HG03108 (cell line): ENCODE measurements around the gene ADORA2A.

Experiments
- ATAC-seq: cut with Tn5 transposase; IDR thresholded peaks from one replicate; pipeline ENCODE4 v1.9.1; 2021; ENCODE audit warnings: moderate library complexity; ENCODE audit not compliant: unreplicated experiment

The ADORA2A gene

DNA sequence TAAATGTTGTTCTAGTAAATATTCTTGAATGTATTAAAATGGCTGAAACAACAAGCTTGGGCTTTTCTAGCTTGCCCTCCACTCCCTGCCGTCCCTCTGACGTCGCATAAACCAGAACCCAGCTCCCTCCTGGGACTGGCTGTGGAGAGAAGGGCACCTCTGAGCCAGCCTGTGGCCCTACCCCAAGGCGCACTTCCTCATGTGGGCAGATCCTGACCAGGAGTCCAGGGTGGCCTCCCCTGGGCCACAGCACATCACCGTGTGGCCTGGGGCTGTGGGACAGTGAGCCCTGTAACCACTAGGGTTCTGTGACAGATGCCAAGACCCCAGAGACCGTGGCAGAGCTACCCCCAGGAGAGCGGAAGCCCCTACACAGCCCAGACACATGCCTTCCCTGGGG lies 10.2 kb upstream of the ADORA2A start:
- ATAC-seq: no peak

DNA sequence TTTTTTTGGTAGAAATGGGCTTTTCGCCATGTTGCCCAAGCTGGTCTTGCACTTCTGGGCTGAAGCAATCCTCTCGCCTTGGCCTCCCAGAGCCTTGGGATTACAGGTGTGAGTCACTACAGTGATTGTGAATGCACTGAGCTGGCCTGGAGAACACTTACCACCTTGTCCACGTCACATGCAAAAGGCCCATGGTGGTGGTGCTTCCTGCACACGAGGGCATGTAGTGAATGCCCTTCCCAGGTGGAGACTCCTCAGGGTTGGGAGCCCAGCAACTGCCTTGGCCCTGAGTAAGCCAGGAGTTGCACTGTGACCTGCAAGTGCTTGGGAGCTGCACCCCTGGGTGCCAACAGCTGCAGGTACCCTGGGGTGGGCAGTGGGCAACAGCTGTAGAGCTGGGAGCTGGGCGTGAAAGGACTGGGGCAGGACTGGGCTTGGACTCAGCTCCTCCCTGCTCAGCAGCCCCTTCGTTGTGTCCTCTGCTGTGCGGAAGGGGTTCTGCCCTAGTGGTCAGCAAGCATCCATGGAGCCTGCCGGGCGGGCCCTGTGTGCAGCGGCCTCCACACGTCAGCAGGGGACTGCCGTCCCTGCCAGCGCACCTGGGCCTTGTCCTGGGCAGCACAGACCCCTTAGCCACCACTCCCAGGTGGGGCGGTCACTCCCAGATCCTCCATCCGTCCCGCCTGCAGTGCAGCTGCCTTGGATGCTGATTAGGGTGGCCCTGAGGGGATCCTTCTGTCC lies 9.3 kb upstream of the ADORA2A start:
- no peak for ATAC-seq

- no peak for ATAC-seq
Measured at GRCh38 chr22:24418786-24419474, 8.5 kb upstream of the ADORA2A start.

- no peak for ATAC-seq
Measured at GRCh38 chr22:24419475-24419850, 7.9 kb upstream of the ADORA2A start.

- ATAC-seq: no peak
Measured at GRCh38 chr22:24420072-24420976, 7.1 kb upstream of the ADORA2A start.

DNA sequence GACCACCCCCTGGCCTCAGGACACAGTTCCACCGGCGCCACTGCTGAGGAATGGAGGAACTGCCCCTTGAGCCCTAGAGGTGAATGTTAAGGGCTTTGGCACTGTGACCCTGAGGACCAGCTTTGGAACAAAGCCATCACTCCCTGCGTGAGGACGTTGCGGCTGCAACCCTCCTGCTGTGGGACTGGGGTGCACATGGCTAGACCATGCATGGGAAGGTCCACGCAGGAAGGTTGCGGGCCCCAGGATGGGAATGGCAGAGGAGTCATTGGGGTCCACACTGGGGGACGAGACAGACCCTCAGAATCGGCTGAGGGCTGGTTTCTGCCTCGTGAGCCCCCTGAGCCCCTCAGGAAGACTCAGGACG lies 6.4 kb upstream of the ADORA2A start:
- no peak for ATAC-seq

DNA sequence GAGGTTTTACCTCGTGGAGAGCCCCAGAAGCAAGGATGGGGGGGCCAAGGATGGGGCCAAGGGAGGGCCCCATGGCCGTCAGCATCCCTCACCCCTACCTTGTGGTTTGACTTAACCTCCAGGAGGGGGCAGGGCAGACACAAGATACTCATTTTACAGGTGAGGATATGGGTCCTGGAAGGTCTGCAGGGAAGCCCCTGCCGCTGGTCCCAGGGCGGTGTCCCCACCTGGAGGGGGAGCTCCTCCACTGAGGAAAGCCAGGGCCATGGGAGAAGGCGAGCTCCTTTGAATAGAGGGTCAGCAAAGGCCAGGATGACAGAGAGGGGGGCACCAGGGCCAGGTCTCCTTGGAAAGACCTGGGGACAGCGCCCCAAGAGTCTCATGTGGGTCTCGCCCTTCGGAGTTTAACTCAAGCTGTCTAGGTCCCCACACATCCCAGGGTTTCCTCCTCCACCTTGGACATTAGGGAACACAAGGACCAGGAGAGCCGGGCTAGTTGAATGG lies 5.9 kb upstream of the ADORA2A start:
- ATAC-seq: no peak

- no peak for ATAC-seq
Measured at GRCh38 chr22:24422102-24422665, 5.2 kb upstream of the ADORA2A start.

DNA sequence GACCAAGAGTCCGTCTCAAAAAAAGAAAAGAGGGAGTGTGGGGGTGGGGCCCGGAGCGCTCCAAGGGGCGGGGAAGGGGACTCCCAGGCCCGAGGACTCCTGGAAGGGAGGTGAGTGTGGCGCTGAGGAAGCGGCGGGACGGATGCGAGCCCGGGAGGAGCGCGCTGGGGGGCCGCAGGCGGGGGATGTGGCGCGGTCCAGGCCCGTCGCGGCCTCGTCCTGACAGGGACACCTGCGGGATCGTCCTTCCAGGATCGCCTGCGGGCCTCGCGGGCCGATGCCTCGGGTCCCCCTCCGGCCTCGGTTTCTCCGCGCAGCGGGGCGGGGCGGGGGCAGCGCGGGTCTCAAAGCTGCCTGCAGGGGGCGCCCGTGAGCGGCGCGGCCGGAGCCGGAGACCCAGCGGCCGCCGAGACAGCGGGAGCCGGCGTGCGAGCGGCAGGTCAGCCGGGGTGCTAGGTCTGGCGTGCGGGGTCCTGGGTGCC lies 3.8 kb upstream of the ADORA2A start:
- ATAC-seq: no peak

DNA sequence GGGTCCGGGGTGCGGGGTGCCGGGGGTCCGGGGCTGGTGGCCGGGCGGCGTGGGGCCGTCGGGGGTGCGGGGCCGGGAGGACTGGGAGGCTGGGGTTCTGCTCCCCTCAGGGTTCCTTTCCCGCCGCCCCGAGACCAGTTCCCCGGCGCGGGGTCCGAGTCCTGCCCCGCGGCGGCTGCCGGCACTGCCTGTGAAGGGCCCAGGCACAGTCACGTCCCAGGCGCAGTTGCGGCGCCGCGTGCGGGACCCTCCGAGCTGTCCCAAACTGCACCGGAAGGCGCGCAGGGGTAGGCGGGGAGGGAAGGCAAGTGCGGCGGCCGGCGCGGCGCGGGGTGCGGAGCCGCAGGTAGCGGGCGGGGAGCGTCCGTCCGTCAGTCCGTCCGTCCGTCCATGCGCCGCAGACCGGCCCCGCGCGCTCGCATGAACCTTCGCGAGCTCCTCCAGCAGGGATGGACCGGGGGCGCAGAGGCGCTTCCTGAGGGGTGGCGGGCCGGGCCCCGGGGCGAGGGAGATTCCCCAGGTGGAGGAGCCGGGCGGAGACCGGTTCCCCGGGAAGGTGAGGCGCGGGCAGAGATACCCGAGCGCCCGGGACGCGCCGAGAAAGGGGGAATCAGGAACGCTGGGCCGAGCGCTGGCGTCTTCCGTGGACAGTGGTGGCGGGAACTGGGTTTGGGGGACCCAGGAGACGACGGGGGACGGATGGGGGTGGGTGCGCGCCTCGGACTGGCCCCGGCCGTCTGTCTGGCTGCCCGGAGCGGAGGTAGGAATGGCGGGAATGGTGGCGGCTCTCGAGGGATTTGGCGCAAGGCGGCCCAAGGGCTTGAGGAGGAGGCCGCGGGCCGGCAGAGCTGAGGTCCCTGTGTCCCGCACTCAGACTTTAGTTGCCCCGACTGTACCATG lies 3.1 kb upstream of the ADORA2A start:
- ATAC-seq: no peak

DNA sequence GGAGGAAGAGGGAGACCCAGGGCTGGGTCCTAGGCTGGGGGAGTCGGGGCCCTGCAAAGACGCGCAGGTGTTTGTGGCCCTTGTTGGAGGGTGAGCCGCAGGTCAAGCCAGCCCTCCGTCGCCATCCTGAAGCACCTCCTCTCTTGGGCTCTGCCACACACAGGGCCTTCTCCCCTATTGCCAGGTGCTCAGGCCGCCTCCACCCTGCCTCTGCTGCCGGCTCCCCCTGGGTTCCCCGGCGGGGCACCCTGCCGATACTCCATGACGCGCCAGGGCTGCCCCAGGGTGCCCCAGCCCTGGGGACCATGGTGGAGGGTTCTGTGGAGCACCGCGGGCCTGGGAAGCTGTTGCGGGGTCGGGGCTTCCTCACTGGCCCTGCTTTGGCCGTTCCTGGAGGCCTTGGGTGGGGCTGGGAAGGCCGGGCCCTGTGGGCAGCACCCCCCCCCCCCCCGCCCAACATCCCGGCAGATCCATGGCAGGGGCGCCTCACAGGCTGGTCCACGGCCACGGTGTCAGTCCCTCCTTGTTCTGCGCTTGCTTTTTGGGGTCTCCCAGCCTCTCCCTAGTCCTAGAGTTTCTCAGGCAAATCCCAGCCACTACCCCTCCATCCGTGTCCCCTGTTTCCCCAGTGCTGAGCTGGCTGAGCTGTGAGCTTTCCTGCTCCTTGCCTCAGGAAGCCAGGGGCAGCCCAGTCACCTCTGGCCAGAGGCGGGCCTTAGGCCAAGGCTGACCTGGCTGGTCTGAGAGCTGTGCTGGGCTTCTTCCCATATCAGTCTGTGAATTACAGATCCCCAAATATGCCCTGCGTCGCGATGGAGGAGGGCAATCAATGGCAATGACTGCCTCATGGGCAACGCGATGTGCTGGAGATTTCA lies 2.3 kb upstream of the ADORA2A start:
- no peak for ATAC-seq

GRCh38 chr22:24426436-24426835 lies 963 bp upstream of the ADORA2A start:
- ATAC-seq: no peak

DNA sequence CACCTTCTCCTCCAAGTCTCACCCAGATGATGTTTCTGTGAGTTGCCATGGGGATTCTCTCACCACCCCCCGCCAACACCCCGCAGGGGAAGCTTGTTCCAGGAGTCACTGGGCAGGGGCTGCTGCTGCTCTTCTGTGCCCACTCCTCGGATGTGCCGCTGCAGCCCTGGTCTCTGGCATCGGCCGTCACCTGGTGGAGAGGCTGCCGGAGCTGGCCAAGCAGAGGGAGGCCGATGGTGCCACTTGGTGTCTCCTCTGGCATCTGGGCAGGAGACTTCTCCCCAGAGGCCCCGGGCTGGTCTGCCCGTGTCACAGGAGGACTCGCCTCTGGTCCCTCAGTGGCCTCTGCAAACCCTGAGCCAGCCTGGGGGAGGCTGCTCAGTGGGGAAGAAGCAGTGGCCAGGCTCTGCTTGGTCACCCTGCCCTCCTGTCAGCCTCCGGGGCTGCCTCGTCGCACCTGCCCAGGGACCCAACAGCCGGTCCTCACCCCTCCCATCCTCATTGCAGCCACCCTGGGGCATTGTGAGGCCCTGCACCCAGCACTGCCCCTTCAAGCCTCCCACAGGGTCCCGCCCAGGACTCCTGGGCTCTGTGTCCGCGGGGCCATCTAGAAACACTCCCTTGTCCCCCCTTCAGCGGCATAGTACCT lies 424 bp upstream of the ADORA2A start:
- ATAC-seq: no peak

GRCh38 chr22:24428751-24429410 lies 1.5 kb downstream of the ADORA2A start:
- ATAC-seq: no peak

DNA sequence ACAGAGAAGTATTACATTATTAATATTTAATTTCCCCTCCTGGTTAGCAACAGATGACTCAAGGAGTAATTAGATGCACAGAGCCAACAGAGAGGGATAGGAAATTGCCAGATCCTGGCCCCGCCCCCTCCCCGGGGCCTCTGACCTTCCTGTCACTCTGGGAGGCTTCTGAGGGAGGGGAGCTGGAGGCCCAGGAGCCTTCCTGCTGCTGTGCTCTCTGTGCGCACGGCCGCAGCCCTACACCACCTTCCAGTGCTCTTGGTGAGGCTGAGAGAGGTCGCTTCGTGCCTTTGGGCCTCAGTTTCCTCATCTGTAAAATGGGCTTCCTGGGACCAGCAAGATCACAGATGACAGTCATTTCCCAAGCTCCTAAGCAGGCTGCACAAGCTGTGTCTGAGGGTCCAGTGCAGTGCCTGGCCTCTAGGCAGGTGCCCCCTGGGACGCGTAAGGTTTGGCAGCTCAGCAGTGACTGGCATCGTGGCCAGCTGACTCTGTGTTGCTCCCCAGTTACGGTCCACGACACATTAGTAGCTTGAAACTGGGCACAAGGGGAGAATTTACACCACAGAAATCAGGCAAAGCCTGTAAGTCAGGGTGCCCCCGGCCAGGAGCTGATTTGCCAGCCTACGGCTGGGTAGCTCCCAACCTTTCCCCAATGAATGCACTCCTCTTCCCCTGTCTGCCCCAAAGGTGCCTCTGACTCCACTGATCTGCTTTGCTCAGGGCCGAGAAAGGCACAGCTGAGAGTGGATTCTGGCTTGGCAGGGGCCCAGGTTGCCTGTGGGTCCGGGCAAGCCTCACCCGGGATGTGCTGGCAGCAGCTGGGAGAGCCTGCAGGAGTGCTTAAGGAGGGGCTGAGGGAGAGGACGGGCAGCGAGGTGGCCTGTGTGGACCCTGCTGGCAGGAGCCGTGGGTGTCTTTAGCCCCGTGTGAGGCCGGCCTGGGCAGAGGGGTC lies 2.3 kb downstream of the ADORA2A start:
- no peak for ATAC-seq

DNA sequence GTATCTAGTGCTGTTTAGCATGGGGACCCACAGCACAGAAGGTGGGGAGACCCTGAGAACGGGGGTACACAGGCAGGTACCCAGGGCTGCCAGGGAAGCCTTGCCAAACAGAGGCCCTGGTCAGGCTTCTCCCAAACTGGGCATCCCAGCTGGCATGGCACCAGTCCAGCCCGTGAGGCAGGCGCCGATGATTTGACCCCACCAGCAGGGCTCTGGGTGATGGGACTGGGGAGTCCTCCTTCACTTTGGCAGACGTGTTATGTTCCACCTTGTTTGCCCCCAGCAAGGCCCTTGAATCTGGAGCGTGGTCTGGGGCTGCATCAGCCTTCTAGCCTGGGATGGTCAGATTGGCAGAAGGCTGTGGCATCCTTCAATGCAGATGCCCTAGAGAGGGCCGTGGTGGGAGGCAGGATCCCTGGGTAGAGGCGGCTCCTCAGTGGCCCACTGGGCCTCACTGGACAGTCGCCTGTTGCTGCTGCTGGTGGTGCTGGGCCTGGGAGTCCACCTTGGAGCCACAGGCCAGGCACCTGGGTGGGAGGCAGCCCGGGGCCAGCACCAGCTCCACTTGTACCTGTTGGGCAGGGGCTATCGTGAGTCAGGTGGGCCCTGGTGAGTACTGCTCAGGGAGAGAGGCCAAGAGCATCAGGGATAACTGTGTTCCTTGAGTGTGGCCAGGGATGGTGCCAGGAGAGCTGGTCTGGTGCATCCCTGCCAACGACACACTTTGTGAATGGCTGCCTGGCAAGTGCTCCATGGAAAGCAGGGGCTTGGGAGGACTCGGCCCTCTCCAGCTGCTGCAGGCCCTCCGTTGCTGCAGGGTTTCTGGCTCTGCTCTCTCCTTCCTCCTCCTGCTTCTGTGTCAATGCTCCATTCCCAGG lies 3.3 kb downstream of the ADORA2A start:
- ATAC-seq: no peak
